Ovary (tissue), 9 donors: ENCODE results near the gene IRF3. TPM values are rescaled to one million over a fixed set of nuclear protein-coding genes. Genes with fewer than 3 reads are reported as not detected.

Source experiments
- DNase-seq, 5 donors: peaks; one replicate each; pipeline ENCODE4 v3.0.0-alpha.2; 2019 to 2020
- H3K27ac ChIP-seq, 2 donors: fragments of 200-600 bp; one replicate each; pipeline versions ENCODE4 v1.5.1 to v1.8.0; 2019 to 2022
- H3K27me3 ChIP-seq: fragments of 200-600 bp; one replicate; pipeline ENCODE4 v1.8.0; 2022
- H3K36me3 ChIP-seq: fragments of 200-600 bp; sonication (generic); one replicate; pipeline ENCODE4 v1.5.1; 2019
- H3K4me1 ChIP-seq: one replicate; pipeline ENCODE4 v1.8.1; 2013; ENCODE audit warnings: mild to moderate bottlenecking, moderate library complexity; ENCODE audit not compliant: insufficient read depth
- H3K4me3 ChIP-seq: fragments of 200-600 bp; sonication (generic); one replicate; pipeline ENCODE4 v1.5.1; 2017
- H3K9me3 ChIP-seq, 2 donors: fragments of 200-600 bp in 1 of 2; sonication (generic) in 1 of 2; one replicate each; pipeline versions ENCODE4 v1.5.1 to v1.8.1; 2013 to 2019; ENCODE audit warnings: mild to moderate bottlenecking in 1 of 2, moderate library complexity in 1 of 2
- EP300 ChIP-seq: sonication (generic); formaldehyde crosslinking; IDR thresholded peaks from one replicate; pipeline ENCODE4 v1.6.1; 2017; ENCODE audit warnings: antibody characterized with exemption
- POLR2A ChIP-seq: fragments of 450-650 bp; IDR thresholded peaks from one replicate; pipeline ENCODE4 v1.6.1; 2017; ENCODE audit warnings: antibody characterized with exemption, mild to moderate bottlenecking, moderate library complexity
- WGBS, 3 donors: extraction: QIAGEN DNeasy Blood & Tissue Kit in 1 of 3; methylation state at CpG; one replicate each; pipeline versions ENCODE4 v1.1.5 to v1.1.7; 2013 to 2017; 5-methylcytosine and 5-hydroxymethylcytosine counted together
- intact Hi-C, 4 donors: fragments of 100-400 bp; cut with DNase I; formaldehyde crosslinking; loops; one replicate each; pipeline versions ENCODE4 v1.11.0 to v1.15.1; 2022 to 2023
- polyA plus RNA-seq, 2 donors: library from polyadenylated mRNA; stranded (reverse); fragments of 200-250 nt in 1 of 2; fragments of 350-450 nt in 1 of 2; fragmentation: Illumina TruSeq in 1 of 2; extraction: RNeasy Lipid Tissue Mini Kit (QIAGEN cat#74804) in 1 of 2; gene quantifications; one replicate each; pipeline ENCODE4 v1.2.3, GENCODE V29; 2013 to 2014
- total RNA-seq, 7 donors: library from RNA; depleted of rRNA in 2 of 7; stranded (reverse); fragments of >200 nt in 2 of 7; fragmentation: NEBNext Ultra II Directional in 3 of 7; extraction: Animal tissue kit (Norgen Biotek cat#: 25700) in 3 of 7; gene quantifications; one replicate each; pipeline versions ENCODE4 v1.1.0 to v1.2.4, GENCODE V29; 2016 to 2023
- TF ChIP-seq, protein P1 (sequence below), 3 donors: fragments of 450-650 bp in 2 of 3; fragments of 200-600 bp in 1 of 3; IDR thresholded peaks; one replicate each; pipeline versions ENCODE4 v1.5.1 to v1.8.0; 2016 to 2022; ENCODE audit warnings: antibody characterized with exemption in 3 of 3, mild to moderate bottlenecking in 1 of 3
- donor health status: DM: no; HTN: no; CAD: no; lungs with moderate emphysema.
- donor health status: DM: no; HTN: no; CAD: no.
- donor health status: Bipolar disorder and iron deficiency.
- donor health status: DM: yes; HTN: yes; CAD: no.
- donor health status: DM: no; HTN: no; CAD: no.
- donor health status: DM: yes; HTN: yes; CAD: no.

IRF3 gene
- total and polyA plus RNA-seq, 9 donors = 24.2 to 89.0 (median 69.5) TPM

DNA sequence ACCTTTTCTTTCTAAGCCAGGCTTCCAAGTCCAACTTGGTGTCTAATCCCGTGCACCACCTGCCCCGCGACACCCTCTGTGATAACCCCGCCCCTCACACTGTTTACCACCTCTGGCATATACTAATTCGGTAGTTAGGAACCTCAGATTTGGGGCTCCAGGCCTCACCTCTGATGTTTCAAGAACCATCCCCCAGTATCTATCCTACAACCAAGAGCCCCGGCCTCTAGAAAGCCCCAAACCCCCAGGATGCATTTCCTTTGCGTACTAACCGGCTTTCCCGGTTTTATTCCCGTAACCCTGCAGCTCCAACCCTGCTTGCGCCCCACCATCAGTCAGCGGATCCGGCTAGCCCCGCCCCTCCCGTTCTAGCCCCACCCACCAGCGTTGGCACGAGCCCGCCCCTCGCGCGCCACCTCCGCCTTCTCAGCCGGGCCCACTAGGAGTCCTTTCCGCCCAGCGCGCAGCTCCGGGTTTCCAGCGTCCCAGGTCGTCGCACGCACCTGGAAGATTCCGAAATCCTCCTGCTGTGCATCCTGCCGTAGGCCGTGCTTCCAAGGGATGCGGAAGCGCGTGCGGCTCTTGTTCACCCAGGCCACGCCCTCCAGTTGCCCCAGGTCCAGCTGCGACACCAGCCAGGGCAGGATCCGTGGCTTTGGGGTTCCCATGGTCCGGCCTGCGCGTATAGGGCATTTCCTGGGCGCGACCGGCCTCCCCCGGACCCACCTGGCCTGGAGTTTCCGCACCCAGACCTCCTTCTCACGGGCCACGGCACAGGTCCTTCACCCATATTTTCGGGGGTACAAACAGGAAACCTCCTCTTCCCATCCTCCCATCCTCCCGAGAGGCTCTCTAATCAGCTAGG is 1.3 kb downstream of the IRF3 start:
- DNase-seq = peak; percentile 90 to 93 (median 91)
- Histone ChIP-seq H3K4me3 (peak overlapping the region; percentile 78), H3K36me3 (no peaks in the 10 kb centered on the region), H3K27ac (peak overlapping the region in 1 of 2 donors; percentile 69), H3K9me3 (no peaks in the 10 kb centered on the region), H3K27me3 (no peaks in the 10 kb centered on the region), H3K4me1 (peaks cover 4% of the 10 kb centered on the region)
- TF ChIP-seq EP300 = no peak
- TF ChIP-seq POLR2A = peak; percentile 46
- TF ChIP-seq, protein P1, sequence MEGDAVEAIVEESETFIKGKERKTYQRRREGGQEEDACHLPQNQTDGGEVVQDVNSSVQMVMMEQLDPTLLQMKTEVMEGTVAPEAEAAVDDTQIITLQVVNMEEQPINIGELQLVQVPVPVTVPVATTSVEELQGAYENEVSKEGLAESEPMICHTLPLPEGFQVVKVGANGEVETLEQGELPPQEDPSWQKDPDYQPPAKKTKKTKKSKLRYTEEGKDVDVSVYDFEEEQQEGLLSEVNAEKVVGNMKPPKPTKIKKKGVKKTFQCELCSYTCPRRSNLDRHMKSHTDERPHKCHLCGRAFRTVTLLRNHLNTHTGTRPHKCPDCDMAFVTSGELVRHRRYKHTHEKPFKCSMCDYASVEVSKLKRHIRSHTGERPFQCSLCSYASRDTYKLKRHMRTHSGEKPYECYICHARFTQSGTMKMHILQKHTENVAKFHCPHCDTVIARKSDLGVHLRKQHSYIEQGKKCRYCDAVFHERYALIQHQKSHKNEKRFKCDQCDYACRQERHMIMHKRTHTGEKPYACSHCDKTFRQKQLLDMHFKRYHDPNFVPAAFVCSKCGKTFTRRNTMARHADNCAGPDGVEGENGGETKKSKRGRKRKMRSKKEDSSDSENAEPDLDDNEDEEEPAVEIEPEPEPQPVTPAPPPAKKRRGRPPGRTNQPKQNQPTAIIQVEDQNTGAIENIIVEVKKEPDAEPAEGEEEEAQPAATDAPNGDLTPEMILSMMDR (IDR thresholded peaks at IDR 0.05) = peak in 2 of 3 donors; percentile 43 to 66
- intact Hi-C loops = loop anchor here in 1 of 4 donors (2.0 kb wide), 1 partner anchor 22 kb away; the partner anchor contains the start of gene SCAF1
- 0 to 1% (median 0%) methylated on average over 41 to 53 of the region's 53 CpGs for WGBS, 3 donors

DNA sequence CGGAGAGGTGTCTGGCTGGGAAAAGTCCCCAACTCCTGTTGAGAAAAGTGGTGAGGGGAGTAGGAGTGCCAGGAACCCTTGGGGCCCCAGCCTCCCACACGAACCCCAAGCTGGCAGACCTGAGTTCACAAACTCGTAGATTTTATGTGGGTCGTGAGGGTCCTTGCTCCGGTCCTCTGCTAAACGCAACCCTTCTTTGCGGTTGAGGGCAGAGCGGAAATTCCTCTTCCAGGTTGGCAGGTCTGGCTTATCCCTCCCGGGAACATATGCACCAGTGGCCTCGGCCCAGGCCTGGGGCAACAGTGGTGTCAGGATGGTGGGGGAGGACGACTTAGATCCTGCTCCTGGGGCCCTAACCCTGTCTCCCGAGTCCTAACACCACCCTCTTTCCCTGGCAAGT is 2.4 kb downstream of the IRF3 start:
- peaks cover 4% of the 10 kb centered on the region for H3K4me1 ChIP-seq
- H3K9me3 ChIP-seq = no peaks in the 10 kb centered on the region
- TF ChIP-seq, protein P1 (IDR thresholded peaks at IDR 0.05) = no peak
- no peak for TF ChIP-seq POLR2A
- no peak for TF ChIP-seq EP300
- 69 to 81% (median 76%) methylated on average over 12 of the region's 12 CpGs for WGBS, 3 donors
- no peak overlapping the region for H3K27ac ChIP-seq
- intact Hi-C loops = no loop called here
- no peak overlapping the region for H3K4me3 ChIP-seq
- no peaks in the 10 kb centered on the region for H3K36me3 ChIP-seq
- no peaks in the 10 kb centered on the region for H3K27me3 ChIP-seq
- no peak for DNase-seq

DNA sequence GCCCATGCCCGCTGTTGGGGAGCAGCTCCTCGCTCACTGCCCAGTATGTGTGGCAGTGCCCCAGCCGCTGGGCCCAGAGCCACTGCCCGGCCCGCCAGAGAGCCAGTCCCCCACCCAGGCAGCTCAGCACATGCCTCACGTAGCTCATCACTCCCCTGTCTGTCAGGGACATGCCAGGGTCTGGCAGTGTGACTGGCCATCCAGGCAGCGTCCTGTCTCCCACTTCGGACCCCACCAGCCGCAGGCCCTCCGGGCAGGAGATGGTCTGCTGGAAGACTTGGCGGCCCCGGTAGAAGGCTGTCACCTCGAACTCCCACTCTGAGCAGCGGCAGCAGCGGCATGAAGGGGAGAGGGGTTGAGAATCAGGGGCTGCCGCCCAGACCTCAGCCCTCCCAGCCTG is 3.6 kb downstream of the IRF3 start:
- Histone ChIP-seq H3K4me1 (peaks cover 4% of the 10 kb centered on the region), H3K36me3 (no peaks in the 10 kb centered on the region), H3K27ac (no peak overlapping the region), H3K4me3 (no peak overlapping the region), H3K27me3 (no peaks in the 10 kb centered on the region), H3K9me3 (no peaks in the 10 kb centered on the region)
- TF ChIP-seq, protein P1 (IDR thresholded peaks at IDR 0.05) = no peak
- WGBS, 3 donors = 85 to 88% (median 88%) methylated on average over 12 to 16 of the region's 16 CpGs
- intact Hi-C loops = no loop called here
- peak in 1 of 5 donors; percentile 35 for DNase-seq

GRCh38 chr19:49660338-49660961 is 5.2 kb downstream of the IRF3 start:
- TF ChIP-seq EP300 (no peak), POLR2A (no peak)
- TF ChIP-seq, protein P1 (IDR thresholded peaks at IDR 0.05) = no peak
- DNase-seq = no peak
- 78 to 84% (median 81%) methylated on average over 14 to 15 of the region's 15 CpGs for WGBS, 3 donors
- intact Hi-C loops = no loop called here
- Histone ChIP-seq H3K36me3 (no peaks in the 10 kb centered on the region), H3K27ac (no peak overlapping the region), H3K4me1 (no peaks in the 10 kb centered on the region), H3K27me3 (no peaks in the 10 kb centered on the region), H3K9me3 (no peaks in the 10 kb centered on the region), H3K4me3 (no peak overlapping the region)
